ENCODE measurements around the gene RXFP4.
A peak's percentile ranks its signal among the peaks of the same experiment; 100 is the strongest.

RXFP4 gene

DNA sequence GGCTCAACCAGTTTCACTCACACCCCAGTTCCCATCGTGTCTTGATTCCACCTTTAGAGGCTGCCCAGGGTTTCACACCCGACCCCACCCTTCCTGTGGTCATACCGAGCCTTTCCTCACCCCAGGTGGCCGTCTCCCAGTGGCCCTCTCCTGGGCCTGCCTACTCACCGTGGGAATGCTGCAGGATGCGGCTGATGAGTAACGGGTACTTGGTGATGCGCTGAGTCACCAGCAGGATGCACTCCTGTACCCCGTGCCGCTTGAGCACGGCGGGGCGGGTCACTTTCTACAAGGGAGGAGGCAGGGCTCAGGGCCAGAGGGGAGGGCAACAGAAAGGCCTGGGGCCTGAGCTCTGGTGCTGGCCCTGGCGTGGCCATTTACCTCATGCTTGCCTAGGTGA is 20.5 kb downstream of the RXFP4 start:
- DNase-seq: peak; percentile 99

DNA sequence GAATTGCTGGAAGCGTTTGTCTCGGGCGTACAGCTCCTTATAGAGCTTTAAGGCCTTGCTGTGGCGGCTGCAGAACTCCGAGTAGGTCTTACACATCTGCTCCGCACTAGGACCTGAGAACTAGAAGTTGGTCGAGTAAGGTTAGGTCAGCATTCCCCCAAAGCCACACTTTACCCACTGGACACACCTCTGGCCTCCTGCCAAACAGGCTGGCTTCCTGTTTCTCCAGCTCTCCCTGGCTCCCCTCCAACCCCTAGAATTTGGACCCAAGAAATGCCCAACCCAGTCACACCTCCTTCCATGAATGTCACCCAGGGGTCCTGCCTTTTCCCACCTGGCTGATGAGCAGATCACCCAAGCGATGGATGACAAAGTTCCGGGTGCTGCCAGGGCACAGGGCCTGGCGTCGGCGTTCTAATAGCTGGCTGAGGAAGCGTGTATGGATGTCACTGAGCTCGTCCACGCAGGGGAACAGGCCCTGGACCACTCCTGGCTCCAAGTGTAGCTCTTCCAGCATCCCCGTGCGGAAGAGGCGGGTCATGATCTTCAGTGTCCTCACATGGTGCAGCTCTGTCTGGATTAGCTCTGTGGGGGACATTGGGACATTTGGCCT is 21.3 kb downstream of the RXFP4 start:
- DNase-seq: peak; percentile 49

DNA sequence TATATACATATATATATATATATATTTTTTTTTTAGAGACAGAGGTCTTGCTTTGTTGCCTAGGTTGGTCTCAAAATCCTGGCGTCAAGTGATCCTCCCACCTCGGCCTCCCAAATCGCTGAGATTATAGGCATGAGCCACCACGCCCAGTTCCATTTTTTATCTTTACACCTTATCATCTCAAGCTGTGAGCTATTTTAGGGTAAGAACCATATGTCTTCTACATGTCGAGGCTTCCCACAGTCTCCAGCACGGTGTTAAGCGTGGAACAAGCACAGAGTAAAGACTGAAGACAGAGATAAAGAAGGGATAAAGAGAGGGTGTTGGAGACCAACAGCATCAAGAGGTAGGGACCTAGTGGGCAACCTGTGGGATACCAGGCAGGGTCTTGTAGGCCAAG is 22.8 kb downstream of the RXFP4 start:
- DNase-seq: no peak

DNA sequence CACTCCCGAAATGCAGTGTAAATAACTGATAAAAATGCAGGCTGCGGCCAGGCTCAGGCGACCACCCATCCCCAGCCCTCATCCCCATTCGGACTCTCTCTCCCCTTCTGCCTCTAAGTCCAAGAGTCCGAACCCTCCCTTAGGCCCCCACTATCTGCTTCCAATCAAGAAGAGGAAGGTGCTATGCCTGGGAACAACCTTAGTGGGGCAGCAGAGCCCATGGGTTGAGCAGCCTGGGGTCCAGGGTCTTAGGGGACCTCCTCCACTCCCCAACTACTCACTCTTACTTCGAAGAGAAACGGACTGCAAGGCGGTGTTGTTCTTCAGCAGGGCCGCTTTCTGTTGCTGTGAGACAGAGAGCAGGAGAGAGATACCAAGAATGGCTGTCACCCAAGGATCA is 24.7 kb downstream of the RXFP4 start:
- DNase-seq: no peak

DNA sequence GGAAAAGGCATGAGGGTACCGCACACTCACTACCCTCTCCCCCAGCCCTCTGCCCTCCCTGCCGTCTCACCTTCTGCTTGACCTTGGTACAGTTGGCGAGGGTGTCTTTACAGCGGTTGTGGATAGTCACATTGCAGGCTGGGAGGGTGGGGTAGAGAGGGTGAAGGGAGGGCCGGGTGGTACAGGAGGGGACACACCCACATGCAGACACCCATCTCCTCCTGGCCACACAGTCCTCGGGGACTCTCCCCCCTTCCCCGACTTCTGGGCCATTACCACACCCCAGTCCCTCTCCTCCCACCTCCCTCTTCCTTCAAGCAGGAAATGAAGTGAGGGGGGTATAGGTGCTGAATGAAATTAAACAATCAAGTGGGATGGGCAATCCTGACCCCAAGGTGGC is 25.3 kb downstream of the RXFP4 start:
- DNase-seq: no peak

DNA sequence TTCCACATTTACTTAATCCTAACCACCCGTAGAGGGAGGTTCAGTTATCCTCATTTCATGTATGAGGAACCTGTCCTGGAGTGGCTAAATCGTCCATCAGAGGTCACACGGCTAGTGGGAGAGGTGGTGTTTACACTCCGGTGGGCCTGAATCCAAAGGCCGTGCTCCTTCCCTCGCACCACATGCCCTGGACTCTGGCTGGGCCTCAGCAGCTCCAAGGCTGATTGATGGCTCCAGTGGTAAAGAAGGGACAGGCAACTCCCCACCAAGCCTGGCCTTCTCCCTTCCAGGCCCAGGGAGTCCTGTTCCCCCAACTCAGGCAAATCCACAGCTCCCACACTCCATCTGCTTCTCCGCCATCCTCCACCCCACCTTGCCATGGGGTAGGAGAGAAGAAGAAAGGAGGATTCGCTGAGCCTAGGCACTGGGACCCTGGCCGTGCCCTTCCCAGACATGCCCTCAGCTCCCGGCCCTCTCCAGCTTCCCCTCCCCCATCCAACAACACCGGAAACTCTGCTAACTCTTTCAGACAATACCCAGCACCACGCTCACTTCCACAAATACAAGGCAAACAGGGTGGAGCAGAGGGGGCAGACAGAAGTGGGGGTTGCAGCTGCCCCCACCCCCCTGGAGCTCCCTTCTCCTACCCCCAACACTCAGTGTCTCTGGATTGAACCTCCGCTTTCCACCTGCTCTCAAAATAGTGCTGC is 26.1 kb downstream of the RXFP4 start:
- DNase-seq: no peak

DNA sequence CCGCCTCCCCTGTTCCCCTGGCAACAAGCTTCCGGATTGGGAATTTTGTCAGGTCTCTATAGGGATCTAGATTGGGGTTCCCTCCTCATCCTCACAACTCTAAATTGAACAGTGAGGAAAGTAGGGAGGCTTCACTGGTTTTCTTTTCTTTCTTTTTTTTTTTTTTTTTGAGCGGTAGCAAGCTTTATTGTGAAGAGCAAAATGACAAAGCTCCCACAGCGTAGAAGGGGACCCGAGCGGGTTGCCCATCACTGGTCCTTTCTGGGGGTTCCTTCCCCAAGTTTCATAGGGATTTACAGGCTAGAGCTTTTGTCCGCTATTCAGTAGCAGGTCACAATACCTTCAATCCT is 26.6 kb downstream of the RXFP4 start:
- no peak for DNase-seq

DNA sequence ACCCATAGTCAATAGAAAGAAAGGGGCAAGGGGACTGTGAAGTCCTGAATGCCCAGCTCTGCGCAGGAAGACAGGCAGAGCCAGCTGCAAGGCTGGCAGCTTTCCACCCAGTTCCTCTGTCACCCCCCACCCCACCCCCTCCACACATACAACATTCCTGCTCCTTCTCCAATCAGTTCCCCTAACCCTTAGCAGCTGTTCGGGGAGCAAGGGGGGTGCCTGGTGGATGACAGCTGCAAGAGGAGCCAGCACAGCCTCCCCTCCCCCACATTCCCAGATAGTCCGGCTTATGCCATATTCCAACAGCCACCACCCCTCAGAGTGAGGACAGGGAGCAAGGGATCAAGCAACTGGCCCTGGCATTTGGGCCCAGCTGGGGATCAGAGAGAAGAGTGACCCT is 27.2 kb downstream of the RXFP4 start:
- no peak for DNase-seq

DNA sequence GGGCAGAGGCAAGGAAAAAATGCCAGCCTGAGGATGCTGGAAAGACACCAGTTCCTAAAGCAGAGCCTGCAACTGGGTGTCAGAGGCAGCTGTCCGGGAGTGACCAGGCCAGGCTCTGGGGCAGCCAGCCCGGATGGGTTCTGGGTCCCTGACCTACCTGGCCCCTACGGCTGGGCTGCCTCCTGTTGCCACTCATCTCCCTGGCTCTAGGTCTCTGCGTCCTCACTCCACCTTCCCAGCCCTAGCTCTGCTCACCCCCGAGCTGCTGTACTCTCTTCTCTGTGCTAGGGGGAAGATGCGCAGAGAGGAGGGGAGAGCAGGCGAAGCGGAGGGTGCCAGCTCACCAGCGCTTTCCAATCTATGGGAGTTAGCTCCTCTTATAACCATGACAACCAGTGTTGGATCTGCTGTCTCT is 27.9 kb downstream of the RXFP4 start:
- DNase-seq: no peak

DNA sequence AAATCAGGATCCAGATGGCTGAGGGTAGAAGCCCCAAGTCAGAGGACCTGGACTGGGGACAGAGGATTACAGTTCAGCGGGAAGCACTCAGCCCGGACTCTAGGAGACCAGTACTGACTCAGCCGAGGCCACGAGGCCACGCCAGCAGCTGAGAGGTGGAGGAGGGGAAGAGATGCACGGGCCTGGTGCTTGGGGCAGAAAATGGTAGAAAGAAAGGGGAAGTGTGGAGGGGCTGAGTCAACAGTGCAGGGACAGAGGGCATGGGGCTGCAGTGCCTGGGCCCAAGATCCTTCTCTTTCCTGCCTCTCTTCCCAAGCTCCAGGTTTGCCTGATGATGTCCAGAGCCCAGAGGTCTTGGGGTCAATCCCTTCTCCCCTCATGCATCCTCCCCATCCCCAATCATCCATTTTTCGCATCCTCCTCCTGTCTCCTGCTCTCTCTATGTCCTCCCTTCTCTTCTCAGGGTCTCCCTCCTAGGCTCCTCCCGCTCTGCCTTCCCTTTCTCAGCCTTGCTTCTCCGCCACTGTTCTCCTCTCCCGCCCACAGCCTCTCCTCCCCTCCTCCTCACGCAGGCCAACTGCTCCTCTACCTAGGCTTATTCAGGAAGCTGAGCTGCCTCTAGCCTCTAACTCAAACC is 29.2 kb downstream of the RXFP4 start:
- DNase-seq: peak; percentile 74

DNA sequence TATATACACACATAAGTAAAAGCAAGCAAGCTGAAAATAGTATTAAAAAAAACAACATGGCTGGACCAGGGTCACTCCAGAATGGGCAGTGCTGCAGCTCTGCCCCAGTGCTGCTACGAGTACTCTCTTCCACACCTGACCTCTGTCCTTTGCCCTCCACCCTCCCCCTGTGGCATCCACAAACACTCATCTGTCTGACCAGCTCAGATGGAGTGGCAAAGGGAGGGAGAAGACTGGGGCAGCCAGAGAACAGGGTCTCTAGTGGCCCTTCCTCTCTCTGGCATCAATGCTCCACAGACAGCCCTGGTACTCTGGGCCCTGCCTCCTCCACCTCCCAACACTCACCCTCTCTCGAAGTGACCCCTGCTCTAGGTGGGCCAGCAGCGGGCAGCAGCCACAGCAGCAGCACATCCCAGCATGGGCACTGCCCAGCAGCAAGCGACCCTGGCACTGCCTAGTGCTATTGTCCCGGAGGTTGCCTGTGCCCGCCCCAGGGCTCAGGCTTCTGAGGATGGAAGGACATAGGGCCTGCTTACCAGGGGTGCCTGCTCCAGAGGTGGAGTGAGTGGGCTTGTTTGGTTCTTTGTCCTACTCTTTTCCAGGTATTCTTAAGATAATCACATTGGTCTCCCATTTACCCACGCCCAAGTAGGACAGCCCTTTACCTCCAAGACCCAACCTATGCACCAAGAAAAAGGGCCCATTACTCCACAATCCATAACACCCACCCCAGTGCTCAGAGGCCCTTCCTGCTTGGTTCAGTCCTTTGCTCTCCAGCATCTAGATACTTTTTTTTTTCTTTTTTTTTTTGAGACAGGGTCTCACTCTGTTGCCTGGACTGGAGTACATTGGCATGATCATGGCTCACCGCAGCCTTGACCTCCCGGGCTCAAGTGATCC is 30.7 kb downstream of the RXFP4 start:
- DNase-seq: no peak

DNA sequence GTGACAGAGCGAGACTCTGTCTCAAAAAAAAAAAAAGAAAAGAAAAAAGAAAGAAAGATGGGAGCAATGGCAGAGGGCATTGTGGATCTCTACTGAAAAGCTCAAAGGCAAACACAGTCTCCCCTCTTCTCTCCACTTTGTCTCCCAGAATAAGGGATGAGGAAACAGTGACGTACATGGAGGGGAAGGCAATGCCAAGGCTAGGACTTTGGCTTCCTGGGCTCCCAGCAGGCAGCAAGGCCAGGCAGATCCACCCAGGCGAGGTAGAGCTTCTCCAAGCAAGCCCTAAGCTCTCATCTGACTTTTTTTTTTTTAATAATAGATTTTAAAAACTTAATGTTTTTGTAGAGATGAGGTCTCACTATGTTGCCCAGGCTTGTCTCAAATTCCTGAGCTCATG is 32.3 kb downstream of the RXFP4 start:
- DNase-seq: no peak

DNA sequence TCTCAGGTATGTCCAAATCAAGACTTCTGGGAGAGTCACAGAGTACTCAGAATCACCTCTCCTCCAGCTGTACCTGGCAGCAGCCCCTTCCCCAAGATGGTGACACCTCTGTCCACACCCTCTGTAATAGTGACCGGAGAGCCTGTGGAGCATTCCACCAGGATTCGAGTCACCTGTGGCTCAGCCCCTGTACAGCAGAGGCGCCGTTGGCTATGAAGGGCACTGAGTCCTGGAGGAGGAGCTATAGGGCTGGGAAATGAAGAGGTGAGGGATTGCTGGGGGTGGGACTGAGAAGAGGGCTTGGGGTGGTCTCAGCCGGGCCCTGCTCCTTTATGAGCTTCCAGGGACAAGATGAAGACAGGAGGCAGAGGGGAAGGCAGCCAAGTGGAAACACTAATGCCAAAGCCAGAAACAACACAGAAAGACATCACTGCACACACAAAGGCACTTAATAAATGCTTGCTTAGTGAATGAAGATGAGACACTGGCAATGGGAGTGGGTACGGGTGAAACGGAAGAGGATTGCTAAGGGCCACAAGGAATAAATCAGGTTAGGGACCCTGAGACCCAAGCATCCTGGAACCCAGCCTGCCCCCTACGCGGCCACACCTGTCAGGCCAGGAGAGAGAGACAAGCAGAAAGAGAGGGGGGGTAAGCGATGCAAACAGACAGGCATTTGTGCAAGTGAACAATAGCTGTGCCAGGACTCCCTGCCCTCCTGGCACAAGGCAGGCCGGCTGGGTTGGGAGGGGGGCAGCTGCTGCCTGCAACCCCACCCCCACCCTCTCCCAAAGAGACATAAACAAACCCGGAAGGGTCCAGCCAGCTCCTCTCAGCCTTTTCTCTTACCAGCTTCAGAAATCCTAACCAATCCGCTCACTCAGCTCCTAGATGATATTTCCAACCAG is 33.0 kb downstream of the RXFP4 start:
- no peak for DNase-seq

DNA sequence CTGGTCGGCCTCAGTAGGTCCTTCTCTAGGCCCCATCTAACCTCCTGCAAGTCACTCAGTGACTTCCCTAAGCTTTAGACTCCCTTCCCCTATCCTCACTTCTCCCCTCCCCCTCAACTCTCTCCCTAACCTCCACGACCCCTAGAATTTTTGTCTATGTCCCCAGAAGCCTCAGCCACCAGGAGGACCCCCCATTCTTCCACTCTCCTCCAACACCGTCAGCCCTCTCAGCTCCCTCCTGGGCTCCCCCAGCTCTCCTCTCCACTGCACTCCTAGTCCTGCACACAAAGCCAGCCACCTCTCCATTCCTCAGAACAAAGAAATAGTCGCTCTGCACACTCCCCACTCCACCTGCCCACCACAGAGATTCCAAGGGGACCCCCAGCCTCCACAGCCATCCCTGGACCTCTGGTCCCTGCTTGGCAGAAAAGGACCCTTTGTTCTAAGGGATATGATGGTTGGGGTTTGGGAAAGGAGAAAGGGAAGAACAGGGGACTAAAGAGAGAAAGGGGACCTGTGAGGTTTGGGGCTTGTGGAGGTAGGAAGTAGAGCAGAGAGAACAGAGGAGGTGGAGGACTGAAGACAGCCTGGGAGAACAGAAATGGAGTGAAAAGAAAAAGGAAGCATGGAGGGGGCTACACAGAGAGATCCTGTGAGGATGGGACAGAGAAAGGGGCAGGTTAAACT is 34.1 kb downstream of the RXFP4 start:
- DNase-seq: no peak

DNA sequence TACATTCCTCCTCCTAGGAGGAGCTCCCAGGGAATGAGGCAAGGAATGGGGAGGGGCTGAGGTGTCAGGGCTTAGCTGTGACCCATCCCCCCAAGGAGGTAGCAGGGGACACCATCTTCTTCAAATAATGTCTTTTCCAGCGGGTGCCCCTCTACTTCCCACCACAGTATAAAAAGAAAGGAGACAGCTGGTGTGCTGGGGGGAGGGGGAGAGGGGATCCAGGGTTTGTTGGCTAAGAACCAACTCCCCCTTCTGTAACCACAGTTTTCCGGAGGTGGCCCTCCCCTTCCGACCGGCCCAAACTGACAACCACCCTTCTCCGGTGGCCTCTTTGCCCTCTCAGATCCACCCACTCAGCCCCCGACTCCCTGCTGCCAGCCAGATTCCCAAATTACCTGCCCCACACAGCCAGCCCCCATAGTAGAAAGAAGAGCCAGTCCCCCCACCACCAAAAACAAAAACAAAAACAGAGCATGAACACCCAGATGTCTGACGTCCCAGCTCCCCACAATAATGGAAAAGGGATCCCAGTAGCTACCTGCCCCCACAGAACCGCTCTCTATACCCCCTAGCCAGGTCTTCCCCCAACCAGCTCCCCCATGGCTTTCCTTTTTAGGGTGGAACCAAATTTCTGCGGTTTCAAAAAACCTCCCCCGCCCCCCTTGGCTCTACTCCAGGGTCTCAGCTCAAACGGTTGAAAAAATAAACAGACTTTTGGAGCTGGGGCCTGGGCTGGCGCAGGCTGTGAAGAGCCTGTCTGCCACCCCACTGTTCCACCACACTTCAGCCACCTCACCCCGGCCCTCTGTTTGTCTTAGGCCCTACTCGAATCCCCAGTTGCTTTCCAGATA is 34.8 kb downstream of the RXFP4 start:
- DNase-seq: peak; percentile 63

DNA sequence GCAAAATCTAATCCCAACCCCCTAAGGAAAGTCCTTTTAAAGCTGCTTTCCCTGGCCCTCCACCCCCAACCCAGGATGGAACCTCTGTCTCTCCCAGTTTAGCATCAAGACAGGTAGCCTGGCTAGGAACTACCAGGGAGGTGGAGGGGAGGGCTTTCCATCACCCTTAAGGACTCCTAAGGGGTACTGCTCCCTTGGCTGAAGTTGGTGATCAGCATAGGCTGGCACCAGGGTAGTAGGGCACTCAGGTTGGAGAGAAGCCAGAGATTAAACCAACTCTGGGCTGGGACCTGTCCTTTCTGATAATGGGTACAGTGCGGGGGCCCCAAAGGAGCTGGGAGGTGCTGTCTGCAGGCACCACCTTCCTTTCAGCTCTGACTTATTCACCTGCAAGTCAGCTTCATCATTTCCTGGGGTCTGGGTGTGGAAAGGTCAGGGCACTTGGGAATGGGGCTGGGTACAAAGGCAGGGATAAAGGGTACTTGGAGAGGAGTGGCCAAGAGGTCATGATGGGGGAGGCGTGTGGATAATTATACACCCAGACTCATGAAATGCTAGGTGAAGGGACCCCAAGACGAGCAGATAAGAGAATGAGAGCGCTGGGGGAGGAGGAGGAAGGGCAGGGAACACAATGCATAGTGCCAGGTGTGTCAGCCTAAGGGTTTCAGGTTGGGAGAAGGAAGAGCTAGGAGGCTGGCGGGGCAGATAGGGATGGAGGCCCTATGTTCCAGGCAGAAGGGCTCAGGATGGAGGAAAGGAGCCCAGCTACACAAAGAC is 35.7 kb downstream of the RXFP4 start:
- peak; percentile 12 for DNase-seq

DNA sequence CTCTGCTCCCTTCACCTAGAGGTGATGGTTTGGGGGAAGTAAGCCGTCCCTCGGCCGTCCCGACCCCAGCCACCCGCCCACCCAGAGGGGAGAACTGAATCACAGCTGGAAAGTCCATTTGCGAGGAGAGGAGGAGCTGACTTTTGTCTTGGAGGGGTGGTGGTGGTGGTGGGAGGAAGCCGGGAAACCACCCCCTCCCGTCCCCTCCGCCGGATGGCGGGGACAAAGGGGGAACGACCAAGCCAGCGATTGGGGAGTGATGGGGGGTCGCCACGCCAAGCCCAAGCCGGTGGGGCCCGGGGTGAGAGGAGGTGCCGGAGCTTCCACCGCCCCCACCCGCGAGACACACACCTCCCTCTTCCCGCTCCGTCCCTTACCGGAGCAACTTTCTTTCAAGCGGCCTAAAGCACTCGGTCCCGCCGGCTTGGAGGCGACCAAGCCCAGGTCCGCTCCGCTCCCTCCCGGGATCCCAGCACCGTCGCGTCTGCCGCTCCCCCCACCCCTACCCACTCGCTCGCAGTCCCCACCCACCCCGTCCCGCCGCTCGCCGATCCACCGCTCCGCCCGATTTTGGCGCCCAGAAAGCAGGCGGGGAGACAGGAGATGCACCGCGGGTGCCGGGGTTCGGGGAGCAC is 36.4 kb downstream of the RXFP4 start:
- no peak for DNase-seq

DNA sequence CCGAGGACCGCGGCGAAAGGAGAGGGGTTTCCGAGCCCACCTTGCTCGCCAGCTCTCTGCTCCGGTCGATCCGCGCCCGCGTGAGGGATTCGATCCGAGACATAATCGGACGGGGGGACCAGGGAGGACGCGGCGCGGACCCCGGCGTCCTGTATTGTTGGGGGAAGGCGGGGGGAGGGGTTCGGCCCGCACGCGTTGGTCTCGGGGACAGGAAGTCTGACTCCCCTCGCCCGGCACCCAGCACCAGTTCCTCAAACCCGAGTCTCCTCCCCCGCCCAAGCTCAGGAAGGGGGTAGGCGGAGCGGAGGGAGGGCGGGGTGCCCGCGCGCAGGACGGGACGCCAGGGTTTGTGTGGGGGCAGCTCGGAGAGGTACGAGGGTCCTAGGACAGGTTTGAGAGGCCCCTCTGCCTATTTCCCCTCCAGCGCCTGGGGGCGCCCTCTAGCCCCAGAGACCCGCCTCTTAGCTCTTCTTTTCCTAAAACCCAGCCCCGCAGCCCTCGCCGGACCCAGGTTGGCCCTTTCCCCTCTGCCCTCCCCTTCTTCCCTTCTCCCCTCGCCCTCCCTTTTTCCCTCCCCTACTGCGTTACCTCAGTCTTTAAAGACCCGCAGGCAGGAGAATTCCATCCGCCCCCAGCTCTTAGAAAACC is 37.0 kb downstream of the RXFP4 start, which contains the start of gene ARHGEF2:
Gene ARHGEF2, minus strand, starts transcription at position 223 of the 648 bp plus-strand sequence. Its CDS starts 120 bp downstream, at position 103.
- peak; percentile 95 for DNase-seq

DNA sequence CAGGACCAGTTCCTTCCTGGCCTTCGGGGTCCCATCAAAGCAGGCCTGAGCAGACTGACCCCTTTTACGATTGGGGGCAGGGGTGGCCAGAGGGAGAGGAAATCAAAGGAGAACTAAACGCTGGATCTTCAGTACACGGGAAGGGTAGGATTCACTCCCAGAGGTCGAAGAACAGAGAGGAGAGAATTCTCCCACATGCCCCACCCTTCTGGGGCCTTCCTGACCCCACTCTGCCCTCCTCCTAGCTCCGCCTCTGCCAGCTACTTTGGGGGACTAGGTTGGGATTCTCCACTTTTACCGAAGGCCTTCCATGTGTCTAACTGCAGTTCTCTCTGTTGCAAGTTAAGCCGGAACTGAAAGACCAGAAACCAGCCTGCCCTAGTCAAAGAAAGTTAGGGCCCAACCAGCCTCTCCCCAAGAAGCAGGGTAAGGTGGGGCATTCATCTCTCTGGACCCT is 37.6 kb downstream of the RXFP4 start:
- DNase-seq: peak; percentile 69

All from NCI-H226 (cell line).